DMS79 (cell line): Measurements from ENCODE around the gene PAOX.

Source experiments
- DNase-seq: peaks from one replicate; lab custom pipeline; 2025; lab: John Stamatoyannopoulos, UW

PAOX gene

GRCh38 chr10:133439517-133440461 is 60.7 kb downstream of the PAOX start:
- no peak for DNase-seq

GRCh38 chr10:133440633-133441285 is 61.7 kb downstream of the PAOX start:
- no peak for DNase-seq
